Activated effector memory CD4-positive, alpha-beta T cell treated with anti-CD3 and anti-CD28 coated beads, Interleukin-2, amount 50 U/mL, for 16 hours (primary cell): ENCODE data around the gene RPTOR.

Source experiments
- DNase-seq: peaks from one replicate; pipeline ENCODE4 v3.0.0-alpha.2; 2020

RPTOR gene

GRCh38 chr17:80923211-80924110 is 378.8 kb downstream of the RPTOR start:
- no peak for DNase-seq

GRCh38 chr17:80924111-80924806 is 379.6 kb downstream of the RPTOR start:
- no peak for DNase-seq

- no peak for DNase-seq
Observed at GRCh38 chr17:80924807-80925610, 380.4 kb downstream of the RPTOR start.

GRCh38 chr17:80925688-80926335 is 381.2 kb downstream of the RPTOR start:
- no peak for DNase-seq

- no peak for DNase-seq
Observed at GRCh38 chr17:80926591-80927250, 382.1 kb downstream of the RPTOR start.

GRCh38 chr17:80927791-80928216 is 383.2 kb downstream of the RPTOR start:
- no peak for DNase-seq

- DNase-seq = no peak
Observed at GRCh38 chr17:80929449-80929848, 384.8 kb downstream of the RPTOR start.

GRCh38 chr17:80930335-80931279 is 386.0 kb downstream of the RPTOR start:
- no peak for DNase-seq

GRCh38 chr17:80931421-80932265 is 387.0 kb downstream of the RPTOR start:
- DNase-seq = no peak

GRCh38 chr17:80935526-80935925 is 390.9 kb downstream of the RPTOR start:
- DNase-seq = no peak

- DNase-seq = no peak
Observed at GRCh38 chr17:80936218-80936617, 391.6 kb downstream of the RPTOR start.

GRCh38 chr17:80936723-80937122 is 392.1 kb downstream of the RPTOR start:
- DNase-seq = no peak

- DNase-seq = no peak
Observed at GRCh38 chr17:80937462-80938381, 393.1 kb downstream of the RPTOR start.

- no peak for DNase-seq
Observed at GRCh38 chr17:80938556-80938955, 393.9 kb downstream of the RPTOR start.

GRCh38 chr17:80939151-80940145 is 394.8 kb downstream of the RPTOR start:
- DNase-seq = no peak

GRCh38 chr17:80940171-80941123 is 395.8 kb downstream of the RPTOR start:
- no peak for DNase-seq
